Measurements from ENCODE around the gene HOXB3. TPM values are rescaled to one million over a fixed set of nuclear protein-coding genes. Genes with fewer than 3 reads are reported as not detected.

HOXB3 gene
- total RNA-seq, 4 donors from 2014 or later: 25.7 to 57.1 (median 34.9) TPM

DNA sequence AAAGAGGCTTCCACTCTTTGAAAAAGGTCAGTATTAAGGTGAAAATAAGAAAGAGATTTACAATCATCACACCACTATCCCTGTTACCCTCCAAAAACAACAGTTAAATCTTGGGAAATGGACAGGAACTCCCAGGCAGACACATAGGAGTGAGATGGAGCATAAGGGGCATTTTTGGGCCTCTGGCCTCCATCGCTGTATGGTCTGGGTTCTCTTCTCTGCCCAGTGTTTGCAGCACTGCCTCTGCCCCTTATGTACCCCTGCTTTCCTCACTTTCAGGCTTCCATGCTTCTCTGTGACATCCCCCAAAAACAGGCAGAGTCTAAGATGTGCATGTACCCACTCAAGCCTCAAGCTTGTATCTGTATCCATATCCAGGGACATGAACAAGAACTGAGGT lies 44.5 kb downstream of the HOXB3 start:
- Histone ChIP-seq H3K36me3 (no peaks in the 10 kb centered on the region), H3K4me3 (no peak overlapping the region), H3K9me3 (no peaks in the 10 kb centered on the region), H3K4me1 (peaks cover 22 to 76% (median 35%) of the 10 kb centered on the region in 4 donors), H3K27me3 (peaks cover 17% of the 10 kb centered on the region), H3K27ac (peak overlapping the region; percentile 89 to 95 (median 94))
- in situ Hi-C loops (cut with MboI; ENCODE audit: low pct_ligation_motif_present in 1 of 4, low pct_unique_long_range_greater_than_20kb in 1 of 4, low sequenced_read_pairs in 3 of 4) (no loop called here), intact Hi-C loops (cut with DNase I; ENCODE audit: low total_unique reads) (no loop called here)
- 89% methylated on average over 1 of the region's 1 CpG; no CpG with 5 or more reads in 1 of the 2 donors for WGBS, 2 donors (ENCODE audit: low coverage in 1 of 2)
- TF ChIP-seq POLR2AphosphoS5 (IDR thresholded peaks at IDR 0.05) (no peak), CTCF (IDR thresholded peaks at IDR 0.05) (no peak), EP300 (IDR thresholded peaks at IDR 0.05; ENCODE audit: low read depth) (no peak), POLR2A (IDR thresholded peaks at IDR 0.05) (no peak)
- DNase-seq: no peak

DNA sequence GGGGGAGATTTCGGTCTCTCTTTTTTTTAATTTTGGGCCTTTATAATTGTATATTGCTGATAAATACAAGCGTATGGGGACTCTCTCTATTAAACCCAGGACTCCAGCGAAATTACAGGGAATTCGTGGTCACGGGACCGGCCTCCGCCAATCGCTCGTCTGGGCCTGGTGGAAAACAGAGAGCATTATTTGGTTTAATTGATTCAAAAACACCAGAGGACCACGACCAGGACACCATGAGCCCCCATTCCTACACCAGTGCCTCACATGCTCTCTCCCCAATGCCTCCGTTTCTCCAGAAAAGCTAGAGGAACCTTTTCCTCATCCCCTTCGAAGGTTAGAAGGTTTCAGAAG lies 45.0 kb downstream of the HOXB3 start, which contains the start of gene HOXB2:
HOXB2 (minus strand) TSS at position 88 of the 354 bp plus-strand sequence. CDS start 198 bp downstream, outside the sequence.
- Histone ChIP-seq H3K36me3 (no peaks in the 10 kb centered on the region), H3K27ac (peak within 1 kb of the TSS; percentile 89 to 95 (median 94)), H3K9me3 (no peaks in the 10 kb centered on the region), H3K27me3 (peaks cover 17% of the 10 kb centered on the region), H3K4me3 (peak within 1 kb of the TSS; percentile 45 to 74 (median 60)), H3K4me1 (peaks cover 22 to 73% (median 35%) of the 10 kb centered on the region in 4 donors)
- DNase-seq: no peak
- in situ Hi-C loops (cut with MboI; ENCODE audit: low pct_ligation_motif_present in 1 of 4, low pct_unique_long_range_greater_than_20kb in 1 of 4, low sequenced_read_pairs in 3 of 4): no loop called here
- intact Hi-C loops (cut with DNase I; ENCODE audit: low total_unique reads): no loop called here
- WGBS, 2 donors (ENCODE audit: low coverage in 1 of 2): 40 to 64% methylated on average over 12 of the region's 12 CpGs
- TF ChIP-seq CTCF (IDR thresholded peaks at IDR 0.05): no peak
- no peak for TF ChIP-seq POLR2A (IDR thresholded peaks at IDR 0.05)
- TF ChIP-seq POLR2AphosphoS5 (IDR thresholded peaks at IDR 0.05): no peak

GRCh38 chr17:48544349-48545021 lies 45.6 kb downstream of the HOXB3 start:
- intact Hi-C loops (cut with DNase I; ENCODE audit: low total_unique reads) (loop anchor here (1.0 to 5.0 kb wide), 3 partner anchors 11 to 52 kb away; partner anchors contain the start of gene HOXB4), in situ Hi-C loops (cut with MboI; ENCODE audit: low pct_ligation_motif_present in 1 of 4, low pct_unique_long_range_greater_than_20kb in 1 of 4, low sequenced_read_pairs in 3 of 4) (no loop called here)
- H3K27ac ChIP-seq: peak overlapping the region; percentile 89 to 95 (median 94)
- H3K36me3 ChIP-seq: no peaks in the 10 kb centered on the region
- peaks cover 17% of the 10 kb centered on the region for H3K27me3 ChIP-seq
- DNase-seq: peak; percentile 81
- H3K4me1 ChIP-seq: peaks cover 22 to 67% (median 35%) of the 10 kb centered on the region in 4 donors
- TF ChIP-seq POLR2AphosphoS5 (IDR thresholded peaks at IDR 0.05): peak; percentile 25 to 42 (median 41)
- TF ChIP-seq CTCF (IDR thresholded peaks at IDR 0.05): no peak
- no peaks in the 10 kb centered on the region for H3K9me3 ChIP-seq
- 28 to 56% methylated on average over 4 to 37 of the region's 38 CpGs for WGBS, 2 donors (ENCODE audit: low coverage in 1 of 2)
- peak overlapping the region; percentile 45 to 74 (median 60) for H3K4me3 ChIP-seq

DNA sequence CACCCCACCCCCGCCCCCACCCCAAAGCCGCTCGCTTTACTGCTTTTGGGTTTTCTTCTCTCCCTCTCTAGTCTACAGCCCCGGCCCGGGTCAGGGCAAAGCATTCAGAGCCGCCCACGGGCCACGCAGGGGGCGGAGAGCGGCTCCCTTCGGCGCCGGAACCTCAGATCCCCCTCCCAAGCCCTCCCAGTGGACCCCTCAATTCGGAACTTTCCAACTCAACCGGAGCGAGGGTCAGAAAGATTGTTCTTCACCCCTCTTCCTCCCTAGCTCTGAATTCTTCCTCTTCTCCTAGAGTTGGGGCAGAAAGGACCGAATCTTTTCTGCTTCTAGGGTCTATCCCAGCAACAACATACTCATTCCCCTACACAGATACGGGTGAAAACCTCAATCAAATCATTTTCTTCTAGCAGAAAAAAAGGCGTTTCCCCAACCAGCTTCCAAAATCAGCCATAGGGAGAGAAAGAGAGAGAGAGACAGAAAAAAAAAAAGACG lies 46.1 kb downstream of the HOXB3 start:
- WGBS, 2 donors (ENCODE audit: low coverage in 1 of 2): 12 to 19% methylated on average over 3 to 20 of the region's 20 CpGs
- Histone ChIP-seq H3K27ac (peak overlapping the region; percentile 89 to 95 (median 94)), H3K4me3 (peak overlapping the region; percentile 45 to 74 (median 60)), H3K36me3 (no peaks in the 10 kb centered on the region), H3K4me1 (peaks cover 22 to 62% (median 34%) of the 10 kb centered on the region in 4 donors), H3K27me3 (peaks cover 17% of the 10 kb centered on the region), H3K9me3 (no peaks in the 10 kb centered on the region)
- no peak for DNase-seq
- TF ChIP-seq EP300 (IDR thresholded peaks at IDR 0.05; ENCODE audit: low read depth) (no peak), CTCF (IDR thresholded peaks at IDR 0.05) (no peak), POLR2A (IDR thresholded peaks at IDR 0.05) (no peak), POLR2AphosphoS5 (IDR thresholded peaks at IDR 0.05) (no peak)
- in situ Hi-C loops (cut with MboI; ENCODE audit: low pct_ligation_motif_present in 1 of 4, low pct_unique_long_range_greater_than_20kb in 1 of 4, low sequenced_read_pairs in 3 of 4) (no loop called here), intact Hi-C loops (cut with DNase I; ENCODE audit: low total_unique reads) (loop anchor here (1.0 to 5.0 kb wide), 3 partner anchors 11 to 52 kb away; partner anchors contain the start of gene HOXB4)

Measured in transverse colon (tissue), 4 donors.